GM12874 (cell line): Measurements from ENCODE around the gene DLGAP1.

ENCODE experiments used
- TF ChIP-seq, protein P1 (sequence below): IDR thresholded peaks from 2 replicates; pipeline ENCODE4 v1.5.1; 2011; ENCODE audit warnings: low read depth, mild to moderate bottlenecking, control low read depth, low read length, moderate library complexity; ENCODE audit not compliant: insufficient read depth

The DLGAP1 gene

DNA sequence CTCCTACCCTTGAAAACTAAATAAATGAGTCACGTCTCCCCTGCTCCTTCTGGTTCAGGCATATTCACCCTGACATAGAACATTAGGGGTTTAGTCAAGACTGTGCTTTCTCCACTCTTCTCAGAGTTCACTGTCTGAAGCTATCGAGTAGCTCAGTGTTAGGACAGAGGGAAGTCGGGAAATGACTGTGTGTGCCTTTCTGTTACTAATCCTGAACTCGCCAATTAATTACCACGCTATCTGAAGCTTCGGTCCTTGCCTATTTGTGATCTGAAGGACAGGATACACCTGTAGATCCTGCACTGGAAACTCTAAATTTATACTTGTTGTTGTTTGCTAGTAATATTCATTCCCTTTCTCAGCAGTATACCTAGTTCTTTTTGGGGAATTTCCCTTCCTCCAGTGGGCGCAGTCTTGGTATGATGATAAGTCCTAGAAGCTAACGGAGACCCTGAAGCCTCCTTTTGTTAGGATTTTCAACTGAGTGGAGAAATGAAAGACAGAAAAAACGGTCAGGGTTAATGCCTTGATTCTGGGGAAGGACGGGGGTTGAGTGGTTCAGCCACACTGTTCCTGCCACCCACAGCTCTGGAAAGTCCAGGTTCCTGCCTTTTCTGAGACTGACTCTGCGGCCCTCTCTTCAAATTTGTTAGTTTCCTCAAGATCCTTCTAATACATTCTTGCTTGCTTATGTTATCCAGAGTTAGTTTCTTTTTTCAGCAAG, 218.0 kb downstream of the DLGAP1 start:
- TF ChIP-seq, protein P1, sequence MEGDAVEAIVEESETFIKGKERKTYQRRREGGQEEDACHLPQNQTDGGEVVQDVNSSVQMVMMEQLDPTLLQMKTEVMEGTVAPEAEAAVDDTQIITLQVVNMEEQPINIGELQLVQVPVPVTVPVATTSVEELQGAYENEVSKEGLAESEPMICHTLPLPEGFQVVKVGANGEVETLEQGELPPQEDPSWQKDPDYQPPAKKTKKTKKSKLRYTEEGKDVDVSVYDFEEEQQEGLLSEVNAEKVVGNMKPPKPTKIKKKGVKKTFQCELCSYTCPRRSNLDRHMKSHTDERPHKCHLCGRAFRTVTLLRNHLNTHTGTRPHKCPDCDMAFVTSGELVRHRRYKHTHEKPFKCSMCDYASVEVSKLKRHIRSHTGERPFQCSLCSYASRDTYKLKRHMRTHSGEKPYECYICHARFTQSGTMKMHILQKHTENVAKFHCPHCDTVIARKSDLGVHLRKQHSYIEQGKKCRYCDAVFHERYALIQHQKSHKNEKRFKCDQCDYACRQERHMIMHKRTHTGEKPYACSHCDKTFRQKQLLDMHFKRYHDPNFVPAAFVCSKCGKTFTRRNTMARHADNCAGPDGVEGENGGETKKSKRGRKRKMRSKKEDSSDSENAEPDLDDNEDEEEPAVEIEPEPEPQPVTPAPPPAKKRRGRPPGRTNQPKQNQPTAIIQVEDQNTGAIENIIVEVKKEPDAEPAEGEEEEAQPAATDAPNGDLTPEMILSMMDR = no peak

DNA sequence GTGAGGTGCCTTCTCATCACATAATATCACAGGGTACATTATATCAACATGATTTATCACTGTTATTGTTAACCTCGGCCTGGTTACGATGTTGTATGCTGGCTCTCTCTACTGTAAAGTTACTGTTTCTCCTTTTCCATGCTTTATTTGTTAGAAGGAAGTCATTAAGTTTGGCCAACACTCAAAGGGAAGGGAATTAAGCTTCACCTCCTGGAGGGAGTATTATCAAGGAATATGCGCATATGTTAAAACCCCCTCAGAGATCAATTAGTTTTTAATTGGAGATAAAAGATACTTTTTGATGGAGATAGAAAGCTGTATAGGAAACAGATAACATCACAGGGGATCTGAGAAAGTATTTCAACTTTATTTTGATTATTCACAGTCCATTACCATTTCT, 221.6 kb downstream of the DLGAP1 start:
- TF ChIP-seq, protein P1 = no peak

DNA sequence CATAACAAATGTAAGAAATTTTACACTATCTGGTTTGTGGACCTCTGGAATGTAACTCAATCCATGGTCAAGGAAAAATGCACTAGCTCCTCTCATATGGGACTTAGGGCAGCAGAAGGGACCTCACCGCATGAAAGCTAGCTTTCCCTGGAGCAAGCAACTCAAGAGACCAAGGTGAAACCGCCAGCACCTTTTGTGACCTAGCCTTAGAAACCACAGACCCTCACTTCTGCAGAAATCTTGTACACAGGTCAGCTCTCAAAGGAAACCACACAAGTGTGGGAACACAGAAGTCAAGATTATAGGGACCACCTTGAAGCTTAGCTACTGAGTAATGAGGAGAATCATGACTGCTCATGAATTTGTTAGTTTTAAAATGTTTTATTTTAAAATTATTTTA, 222.5 kb downstream of the DLGAP1 start:
- TF ChIP-seq, protein P1 = no peak

DNA sequence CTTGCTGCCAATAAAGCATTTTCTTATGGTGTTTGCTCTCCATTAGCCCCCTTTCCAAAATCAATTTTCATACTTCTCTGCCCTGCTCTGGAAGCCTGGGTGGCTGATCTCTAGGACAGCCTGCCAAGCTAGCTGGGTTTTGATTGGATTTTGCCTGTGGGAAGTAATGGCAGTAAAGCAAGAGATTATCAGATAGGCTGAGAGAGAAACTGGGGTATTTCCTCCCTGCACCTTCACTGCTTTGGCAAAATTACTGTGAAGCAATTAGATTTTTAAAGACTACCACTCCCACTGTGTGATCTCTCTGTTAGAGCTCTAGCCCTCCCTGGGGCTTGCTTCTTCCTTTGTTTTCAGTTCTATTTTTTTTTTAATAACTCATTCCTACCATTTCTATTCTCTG, 223.8 kb downstream of the DLGAP1 start:
- TF ChIP-seq, protein P1 = no peak

DNA sequence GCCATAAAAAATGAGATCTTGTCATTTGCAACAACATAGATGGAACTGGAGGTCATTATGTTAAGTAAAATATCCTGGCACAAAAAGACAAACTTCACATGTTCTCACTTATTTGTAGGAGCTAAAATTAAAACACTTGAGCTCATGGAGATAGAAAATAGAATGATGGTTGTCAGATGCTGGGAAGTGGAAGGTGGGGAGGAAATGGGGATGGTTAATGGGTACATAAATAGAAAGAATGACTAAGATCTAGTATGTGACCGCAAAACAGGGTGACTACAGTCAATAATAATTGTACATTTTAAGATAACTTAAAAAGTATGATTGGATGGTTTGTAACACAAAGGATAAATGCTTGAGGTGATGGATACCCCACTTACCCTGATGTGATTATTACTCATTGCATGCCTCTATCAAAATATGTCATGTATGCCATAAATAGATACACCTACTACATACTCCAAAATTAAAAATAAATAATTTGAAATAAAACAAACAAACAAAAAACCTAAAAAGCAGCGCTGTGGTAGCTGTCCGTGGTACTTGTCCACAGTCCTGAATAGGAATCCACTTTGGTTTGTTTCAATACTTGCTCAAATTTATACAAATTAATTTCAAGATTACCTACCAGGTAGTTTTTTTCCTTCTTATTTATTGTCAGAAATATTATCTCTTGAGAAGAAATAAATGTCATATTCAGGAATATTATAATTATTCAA, 224.5 kb downstream of the DLGAP1 start:
- TF ChIP-seq, protein P1 = no peak

DNA sequence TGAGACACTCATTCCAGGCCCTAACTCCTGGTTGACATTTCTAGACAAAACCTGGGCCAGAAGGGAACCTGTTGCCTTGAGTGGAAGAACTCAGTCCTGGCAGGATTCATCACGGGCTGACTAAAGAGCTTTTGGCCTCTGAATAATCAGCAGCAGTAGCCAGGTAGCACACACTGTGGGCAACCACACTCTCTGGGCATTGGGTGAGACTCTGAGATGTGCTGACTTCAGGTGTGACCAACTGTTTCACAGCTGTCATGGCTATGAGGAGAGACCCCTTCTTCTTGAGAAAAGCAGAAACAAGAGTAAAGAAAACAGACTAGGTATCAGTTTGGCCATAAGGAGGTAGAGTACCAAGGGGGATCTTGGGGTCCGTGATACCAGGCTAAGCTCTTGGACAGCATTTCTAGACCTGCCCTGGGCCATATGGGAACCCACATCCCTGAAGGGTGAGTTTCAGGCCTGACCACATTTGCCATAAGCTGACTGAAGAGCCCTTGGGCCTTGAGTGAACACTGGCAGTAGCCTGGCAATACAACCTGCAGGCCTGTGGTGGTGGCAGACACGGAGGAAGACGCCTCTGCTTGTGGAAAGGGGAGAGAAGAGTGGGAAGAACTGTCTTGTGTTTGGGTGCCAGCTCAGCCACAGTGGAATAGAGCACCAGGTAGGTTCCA, 230.9 kb downstream of the DLGAP1 start:
- TF ChIP-seq, protein P1 = no peak

DNA sequence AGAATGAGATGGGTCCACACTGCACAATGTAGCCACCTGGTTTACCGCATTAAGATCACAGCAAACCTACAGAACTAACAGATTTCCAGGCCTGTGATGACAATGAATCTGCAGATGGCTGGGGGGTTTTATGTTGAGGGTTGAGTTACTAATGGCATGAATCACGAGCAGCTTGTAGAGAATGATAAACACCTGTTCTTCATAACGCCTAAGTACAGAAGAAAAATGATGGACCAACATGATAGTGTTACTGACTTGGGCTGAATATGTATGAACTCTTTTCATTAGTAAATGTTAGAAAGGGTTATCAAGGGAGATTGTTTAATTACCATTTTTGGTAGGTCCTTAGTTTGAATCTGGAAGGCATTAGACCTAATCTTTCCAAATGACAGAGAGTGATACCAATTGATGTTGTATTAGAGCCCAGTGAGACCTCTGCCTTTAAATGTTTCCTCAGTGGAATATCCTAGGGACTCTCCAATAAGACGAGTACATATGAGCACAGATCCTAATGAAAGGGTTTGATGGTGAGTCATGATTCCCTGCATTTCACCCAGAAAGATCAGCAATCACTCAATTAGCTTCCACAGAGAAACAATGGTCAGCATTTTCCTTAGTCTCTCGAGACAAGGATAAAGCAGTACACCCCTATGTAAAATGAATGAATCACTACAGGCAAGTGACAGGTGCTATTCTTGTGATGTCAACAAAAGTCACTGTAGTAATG, 243.8 kb downstream of the DLGAP1 start:
- TF ChIP-seq, protein P1 = no peak
